Caki2 (cell line): ENCODE data around the gene SCN3A. TPM values are rescaled to one million over a fixed set of nuclear protein-coding genes. Genes with fewer than 3 reads are reported as not detected.

ENCODE experiments used
- DNase-seq: peaks from one replicate; pipeline ENCODE4 v3.0.0-alpha.2; 2015; ENCODE audit warnings: low read depth
- in situ Hi-C: cut with HindIII; loops from 2 replicates; pipeline ENCODE4 v1.10.0; 2016; ENCODE audit warnings: low sequenced_read_pairs, low pct_unique_long_range_greater_than_20kb, mixed read lengths
- total RNA-seq: library from RNA; depleted of rRNA; stranded (reverse); fragments of >200 nt; shearing (Covaris generic); gene quantifications from 2 replicates; pipeline ENCODE4 v1.2.3, GENCODE V29; 2014; ENCODE audit warnings: low replicate concordance; rRNA removed

SCN3A gene
- total RNA-seq, 1 experiment from 2014 or later: 0.24 TPM

DNA sequence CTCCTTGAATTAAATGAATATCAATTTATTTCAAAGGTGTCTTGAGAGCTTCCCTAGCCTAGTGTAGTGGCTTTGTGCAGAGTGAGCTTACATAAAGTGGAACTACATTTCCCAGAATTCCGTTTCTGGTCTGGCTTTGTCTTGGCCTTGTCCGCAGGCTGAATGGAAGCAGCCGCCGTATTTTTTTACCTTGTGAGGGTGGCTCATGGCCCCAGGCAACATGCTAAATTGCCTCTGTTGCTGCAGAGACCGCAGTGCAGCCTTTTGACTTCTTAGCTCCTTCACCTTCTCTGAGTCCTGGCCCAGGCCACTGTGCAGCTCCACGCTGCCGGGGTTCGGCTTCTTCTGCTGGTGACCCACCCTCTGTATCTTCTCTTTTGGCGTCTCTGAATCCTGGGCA is 133.8 kb downstream of the SCN3A start:
- no peak for DNase-seq
- in situ Hi-C loops: no loop called here

DNA sequence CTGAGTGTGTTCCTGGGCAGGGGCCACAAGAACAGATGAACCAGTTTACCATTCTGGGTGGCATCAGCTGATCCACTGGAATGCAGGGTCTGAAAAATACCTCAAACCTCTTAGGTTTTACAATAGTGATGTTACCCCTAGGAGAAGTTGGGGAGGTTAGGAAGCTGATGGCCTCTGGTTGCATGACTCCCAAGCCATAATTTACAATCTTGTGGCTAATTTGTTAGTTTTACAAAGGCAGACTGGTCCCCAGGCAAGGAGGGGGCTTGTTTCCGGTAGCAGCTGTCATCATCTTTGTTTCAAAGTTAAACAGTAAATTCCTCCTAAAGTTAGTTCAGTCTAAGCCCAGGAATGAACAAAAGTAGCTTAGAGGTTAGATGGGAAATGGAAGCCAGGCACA is 134.7 kb downstream of the SCN3A start:
- in situ Hi-C loops: no loop called here
- DNase-seq: no peak

DNA sequence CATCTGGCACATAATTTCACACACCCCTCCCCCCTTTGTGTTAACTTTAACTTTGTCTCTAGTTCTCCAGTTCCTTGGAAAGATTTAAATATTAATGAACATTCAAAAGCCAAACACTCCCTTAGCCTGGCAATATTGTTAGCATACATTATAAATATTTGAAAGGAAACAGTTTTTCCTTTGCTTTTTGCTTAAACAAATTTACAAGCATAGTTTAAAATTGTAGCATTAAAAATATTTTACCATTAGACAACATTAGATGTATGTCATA is 135.4 kb downstream of the SCN3A start:
- DNase-seq: no peak
- in situ Hi-C loops: no loop called here

DNA sequence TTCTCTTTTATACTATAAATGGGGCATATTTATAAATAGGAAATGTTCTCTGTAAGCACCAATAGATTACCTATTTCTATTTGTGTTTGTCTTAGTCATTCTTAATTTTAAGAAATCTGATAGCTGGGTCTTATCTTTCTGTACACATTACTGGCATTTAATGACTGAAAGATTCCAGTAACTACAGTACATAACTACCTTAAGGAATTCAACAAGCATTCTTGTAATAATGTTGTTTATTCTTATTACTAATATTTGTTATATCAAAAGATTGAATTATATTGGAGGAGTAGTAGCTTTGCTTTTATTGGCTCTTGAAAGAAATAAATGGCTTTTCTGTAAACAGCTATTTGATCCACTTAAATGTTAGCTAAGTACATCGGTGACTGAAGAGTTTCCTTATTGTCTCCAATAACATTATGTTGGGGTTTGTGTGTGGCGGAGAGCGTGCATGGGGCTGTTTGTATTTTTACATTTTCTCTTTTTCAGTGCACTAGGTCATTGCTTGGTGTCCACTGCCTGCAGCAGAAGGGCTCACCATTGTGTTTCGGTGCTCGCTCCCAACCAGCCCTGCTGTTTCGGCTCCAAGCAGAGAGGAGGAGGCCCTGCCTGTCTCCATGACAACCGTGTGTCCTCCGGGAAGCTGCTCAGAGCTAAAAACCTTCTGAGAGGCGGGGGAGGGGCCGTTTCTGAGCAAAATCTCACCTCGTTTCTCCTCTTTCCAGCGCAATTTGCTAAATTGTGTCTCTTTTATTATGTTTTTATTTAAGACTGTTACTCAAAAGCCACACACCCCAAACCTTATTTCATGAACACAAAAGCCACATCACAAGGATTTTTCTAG is 136.0 kb downstream of the SCN3A start:
- no peak for DNase-seq
- in situ Hi-C loops: no loop called here

DNA sequence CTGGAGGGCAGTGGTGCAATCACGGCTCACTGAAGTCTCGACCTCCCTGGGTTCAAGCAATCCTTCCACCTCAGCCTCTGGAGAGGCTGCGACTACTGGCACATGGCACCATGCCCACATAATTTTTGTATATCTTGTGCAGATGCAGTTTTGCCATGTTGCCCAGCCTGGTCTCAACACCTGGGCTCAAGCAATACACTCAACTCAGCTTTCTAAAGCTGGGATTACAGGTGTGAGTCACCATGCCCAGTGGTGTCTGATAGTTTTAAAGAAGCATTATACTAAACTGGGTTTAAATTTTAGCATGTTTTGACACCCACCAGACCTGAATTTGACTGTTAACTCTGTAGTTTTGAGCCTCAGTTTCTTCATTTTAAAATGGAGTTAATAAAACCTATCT is 139.1 kb downstream of the SCN3A start:
- in situ Hi-C loops: no loop called here
- no peak for DNase-seq

DNA sequence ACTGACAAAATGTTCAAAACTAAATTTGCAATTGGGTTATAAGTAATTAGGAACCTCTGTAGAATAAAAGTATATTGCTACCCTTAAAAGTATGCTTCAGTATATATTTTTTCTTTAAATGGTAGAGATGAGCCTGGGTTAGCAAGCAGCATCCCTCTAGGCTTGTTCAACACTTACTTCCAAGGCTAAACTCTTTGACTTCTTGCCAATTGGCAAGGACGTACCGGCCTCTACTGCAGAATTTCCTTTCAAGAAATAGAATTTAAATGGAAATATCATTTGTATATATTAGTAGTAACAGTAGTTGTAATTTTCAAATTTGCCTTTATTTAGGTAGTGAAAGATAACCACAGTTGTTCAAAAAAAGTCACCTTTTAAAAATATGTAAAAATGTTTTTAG is 143.4 kb downstream of the SCN3A start:
- in situ Hi-C loops: no loop called here
- DNase-seq: no peak

DNA sequence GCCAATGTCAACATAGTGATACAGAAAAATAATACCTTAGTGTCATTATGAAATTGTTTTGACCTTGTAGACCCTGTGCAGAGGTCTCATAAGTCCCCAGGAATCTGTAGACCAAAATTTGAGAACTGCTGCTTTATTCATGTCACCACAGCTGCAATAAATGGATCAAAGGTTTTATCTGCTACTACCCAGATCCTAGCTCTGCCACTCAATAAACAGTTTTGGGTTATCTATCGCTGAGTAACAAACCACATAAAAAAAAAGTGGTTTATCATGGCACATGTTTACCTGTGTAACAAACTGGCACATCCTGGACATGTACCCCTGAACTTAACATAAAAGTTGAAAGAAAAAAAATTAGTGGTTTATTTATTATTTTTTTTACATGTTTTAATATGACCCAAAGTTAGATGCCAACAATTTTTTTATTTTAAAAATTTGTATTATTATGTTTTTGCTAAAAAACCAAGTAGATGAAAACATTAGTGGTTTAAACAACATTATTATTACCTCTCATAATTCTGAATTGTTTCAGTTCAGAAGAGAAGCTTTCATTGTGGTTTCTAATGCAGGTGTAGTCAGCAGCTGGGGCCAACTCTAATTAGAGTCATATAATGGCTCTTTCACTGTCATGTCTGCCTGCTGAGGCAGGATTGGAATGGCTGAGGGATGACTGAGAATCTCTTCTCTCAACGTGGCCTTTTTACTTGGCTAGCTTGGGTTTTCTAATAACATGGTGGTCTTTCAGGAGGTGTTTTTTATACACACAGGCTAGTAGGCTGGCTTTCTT is 145.2 kb downstream of the SCN3A start:
- in situ Hi-C loops: no loop called here
- no peak for DNase-seq

DNA sequence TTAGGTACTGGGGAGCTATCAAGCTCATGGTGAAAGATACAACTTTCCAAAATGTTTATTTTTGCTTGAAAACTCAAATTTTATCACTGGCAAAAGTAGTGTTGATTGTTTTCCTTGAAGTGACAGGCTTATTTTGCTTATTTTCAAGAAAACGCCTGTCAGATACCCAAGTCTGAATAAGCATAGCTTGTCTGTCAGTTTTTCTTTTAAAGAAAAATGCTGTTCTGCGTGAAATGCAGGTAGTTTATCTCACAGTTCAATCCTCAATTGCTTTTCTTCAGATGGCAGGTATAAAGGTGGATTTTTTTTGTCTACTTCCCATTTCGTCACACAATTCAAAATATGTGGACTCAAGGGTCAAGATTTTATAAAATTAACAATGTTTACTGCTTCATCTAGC is 145.9 kb downstream of the SCN3A start:
- in situ Hi-C loops: no loop called here

DNA sequence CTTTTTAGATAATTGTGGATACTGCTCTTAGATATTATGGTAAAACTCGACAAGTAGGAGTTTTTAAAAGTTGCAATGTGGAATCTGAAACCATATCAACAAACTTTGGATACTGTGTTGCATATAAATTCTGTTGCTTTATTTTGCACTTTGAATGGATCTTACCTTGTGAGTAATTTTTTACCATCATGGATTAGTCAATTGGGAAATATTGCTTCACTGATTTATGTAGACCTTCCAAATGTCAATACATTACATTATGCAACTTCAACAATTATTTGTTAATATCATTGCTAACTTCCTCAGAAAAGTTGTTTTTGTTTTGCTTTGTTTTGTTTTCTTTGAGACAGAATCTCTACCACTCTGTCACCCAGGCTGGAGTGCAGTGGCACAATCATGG is 146.5 kb downstream of the SCN3A start:
- in situ Hi-C loops: no loop called here

More for the DNA sequence above, 145.9 kb downstream of the SCN3A start:
- no peak for DNase-seq

DNA sequence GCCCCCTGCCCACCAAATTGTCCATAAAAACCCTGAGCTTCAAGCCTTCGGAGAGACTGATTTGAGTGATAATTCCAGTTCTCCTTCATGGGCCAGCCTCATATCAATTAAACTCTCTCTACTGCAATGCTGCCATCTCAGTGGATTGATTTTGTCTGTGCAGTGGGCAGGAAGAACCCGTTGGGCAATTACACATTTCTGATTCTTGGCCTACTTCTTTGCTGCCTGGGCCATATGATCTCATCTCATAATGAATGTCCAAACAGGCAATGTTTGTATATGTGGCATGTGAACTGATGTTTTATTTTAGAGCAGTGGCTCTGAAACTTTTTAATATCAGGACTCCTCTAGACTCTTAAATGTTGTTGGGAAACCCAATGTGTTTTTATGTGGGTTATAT is 147.3 kb downstream of the SCN3A start:
- in situ Hi-C loops: no loop called here
- no peak for DNase-seq

More for the DNA sequence above, 146.5 kb downstream of the SCN3A start:
- no peak for DNase-seq

DNA sequence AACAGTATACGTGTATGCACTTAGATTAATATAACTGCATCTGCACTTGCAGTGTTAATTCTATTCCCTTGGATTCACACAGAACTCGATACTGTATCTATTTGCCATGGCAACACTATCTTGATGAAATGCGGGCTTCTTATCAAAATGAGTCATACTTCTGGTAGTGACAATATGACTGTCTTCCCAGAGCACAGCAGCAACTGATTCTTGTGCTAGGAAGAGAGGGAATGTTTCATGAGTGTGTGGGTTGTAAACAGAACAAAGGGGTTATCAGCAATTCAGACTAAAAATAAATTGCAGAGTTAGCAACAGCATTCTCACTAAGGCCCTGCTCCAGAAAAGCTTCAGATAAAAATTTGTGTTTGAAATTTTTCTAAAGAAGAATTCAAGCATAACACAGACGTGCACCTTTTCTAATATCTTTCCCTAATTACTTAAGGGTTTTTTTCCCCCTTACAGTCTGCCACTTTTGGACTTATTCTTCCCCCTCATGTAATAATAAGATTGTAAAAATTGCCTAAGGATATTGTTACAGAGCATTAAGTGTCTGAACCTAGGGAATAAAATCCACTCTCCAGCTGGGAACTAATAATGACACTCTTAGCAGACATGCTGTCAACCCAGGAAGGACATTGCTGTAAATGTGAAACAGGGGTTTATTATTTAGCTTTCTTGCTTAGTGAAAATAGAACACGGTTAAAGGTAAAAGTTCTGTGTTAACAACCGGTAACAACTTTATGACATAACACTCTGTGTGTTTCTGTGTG is 148.6 kb downstream of the SCN3A start:
- in situ Hi-C loops: no loop called here
- peak; percentile 3 for DNase-seq

DNA sequence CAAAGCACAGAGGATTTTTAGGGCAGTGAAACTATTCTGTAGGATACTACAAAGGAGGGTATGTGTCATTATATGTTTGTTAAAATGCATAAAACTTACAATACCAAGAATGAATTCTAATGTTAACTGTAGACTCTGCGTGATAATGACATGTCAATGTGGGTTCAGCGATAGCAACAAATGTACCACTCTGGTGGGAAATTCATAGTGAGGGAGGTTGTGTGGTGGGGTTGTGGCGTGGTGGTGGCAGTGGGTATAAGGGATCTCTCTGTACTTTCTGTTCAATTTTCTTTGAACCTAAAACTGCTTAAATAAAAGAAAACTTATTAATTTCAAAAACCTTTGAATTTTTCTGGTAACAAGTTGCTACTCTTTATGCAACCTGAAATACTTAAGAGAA is 149.2 kb downstream of the SCN3A start:
- in situ Hi-C loops: no loop called here
- no peak for DNase-seq

DNA sequence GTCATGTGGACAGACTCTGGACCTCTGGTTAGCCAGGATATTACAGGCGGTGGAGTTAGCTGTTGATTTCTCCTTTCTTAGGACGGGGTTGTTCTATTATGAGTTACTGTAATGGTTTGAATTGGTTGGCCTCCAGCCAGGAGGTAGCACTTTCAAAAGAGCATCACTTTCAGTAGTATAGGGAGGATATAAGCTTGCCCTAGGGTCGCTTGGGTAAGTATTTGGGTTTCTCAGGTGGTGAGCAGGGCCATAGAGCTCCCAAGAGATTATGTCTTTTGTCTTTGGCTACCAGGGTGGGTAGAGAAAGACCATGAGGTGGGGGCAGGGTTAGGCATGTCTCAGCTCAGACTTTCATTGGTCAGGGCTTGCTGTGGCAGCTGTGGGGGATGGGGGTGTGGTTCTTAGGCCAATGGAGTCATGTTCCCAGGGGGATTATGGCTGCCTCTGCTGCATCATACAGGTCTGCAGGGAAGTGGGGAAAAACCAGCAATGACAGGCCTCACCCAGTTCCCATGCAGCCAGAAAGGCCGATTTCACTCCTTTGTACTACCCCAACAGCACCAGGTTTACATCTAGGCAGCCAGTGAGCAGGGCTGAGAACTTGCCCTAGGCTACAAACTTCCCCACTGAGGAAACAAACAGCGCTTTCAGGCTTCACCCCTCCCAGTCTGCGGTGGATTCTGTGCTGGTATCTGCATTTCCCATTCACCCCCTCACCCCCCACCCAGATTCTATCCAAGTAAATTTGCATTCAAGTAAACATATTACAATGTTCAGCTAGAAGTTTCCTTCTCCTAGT is 159.1 kb downstream of the SCN3A start:
- no peak for DNase-seq
- in situ Hi-C loops: no loop called here

Other genes starting within 250 kb of the SCN3A start
- gene SLC38A11, start 248.5 kb downstream of the SCN3A start, total RNA-seq: 0.09 TPM in 1 of 2 replicates, not detected in the other
- 0.14 TPM in 1 of 2 replicates, not detected in the other for gene SCN2A, start 35.4 kb upstream of the SCN3A start, total RNA-seq